ENCODE data around the gene LRRC4.

DNA sequence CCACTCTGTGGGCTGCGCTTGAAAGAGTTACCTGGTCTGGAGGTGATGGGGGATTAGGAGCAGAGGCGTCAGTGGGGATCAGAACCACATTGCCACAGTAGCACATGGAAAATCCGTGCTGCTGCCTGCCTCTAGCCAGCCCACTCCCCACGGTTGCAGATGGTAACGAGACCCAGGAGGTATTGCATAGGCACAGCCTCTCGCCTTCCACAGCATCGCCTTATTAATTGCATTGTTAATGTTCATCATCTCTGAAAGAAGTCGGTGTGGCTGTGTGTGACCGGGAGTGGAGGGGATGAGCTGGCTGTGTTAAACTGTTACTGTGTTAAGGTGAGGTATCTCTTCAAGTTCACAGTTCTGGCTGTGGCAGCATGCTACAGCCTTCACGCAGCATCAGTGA lies 35.2 kb upstream of the LRRC4 start:
- TF ChIP-seq CTCF (conservative IDR thresholded peaks at IDR 0.05) = no peak
- no peak for TF ChIP-seq EZH2 (IDR thresholded peaks at IDR 0.05; ENCODE audit: low read depth)
